H1 (cell line): ENCODE data around the gene ITPR1. TPM values are rescaled to one million over a fixed set of nuclear protein-coding genes. Genes with fewer than 3 reads are reported as not detected.

Source experiments
- CTCF ChIA-PET: fragments of 300-600 bp; sonication (Branson Sonifier 250); formaldehyde crosslinking; loops from one replicate; lab custom pipeline; 2021; ENCODE audit not compliant: partially characterized antibody; lab: Charles Lee
- POLR2A ChIA-PET: fragments of 300-600 bp; sonication (Branson Sonifier 250); formaldehyde crosslinking; loops from one replicate; lab custom pipeline; 2021; ENCODE audit warnings: inconsistent platforms; ENCODE audit not compliant: partially characterized antibody; lab: Charles Lee
- DNase-seq, 2 experiments: peaks; one replicate each; pipeline versions ENCODE4 v3.0.0 to v3.0.0-alpha.2; 2010 to 2022; ENCODE audit warnings: low spot score in 2 of 2, low read depth in 1 of 2, mixed read lengths in 1 of 2
- FAIRE-seq: peaks from 2 replicates; lab custom pipeline; 2011; peaks lifted over from hg19 to GRCh38; lab: Jason Lieb, UNC
- H2AFZ ChIP-seq: 2 replicates; pipeline ENCODE4 v1.8.1; 2012; ENCODE audit warnings: low read length, inconsistent platforms
- H2AK5ac ChIP-seq: 2 replicates; pipeline ENCODE4 v1.6.1; 2013; ENCODE audit warnings: low read depth, low read length
- H2BK120ac ChIP-seq: replicated peaks from 2 replicates; pipeline ENCODE3; 2013; ENCODE audit warnings: low read depth, low read length, inconsistent platforms
- H2BK12ac ChIP-seq: 2 replicates; pipeline ENCODE4 v1.6.1; 2013; ENCODE audit warnings: low read depth, low read length
- H2BK15ac ChIP-seq: 2 replicates; pipeline ENCODE4 v1.6.1; 2013; ENCODE audit warnings: low read length
- H2BK20ac ChIP-seq: 2 replicates; pipeline ENCODE4 v1.6.1; 2013; ENCODE audit warnings: low read length
- H2BK5ac ChIP-seq: 2 replicates; pipeline ENCODE4 v1.6.1; 2013; ENCODE audit warnings: low read depth, low read length
- H3K14ac ChIP-seq: 2 replicates; pipeline ENCODE4 v1.6.1; 2013; ENCODE audit warnings: inconsistent platforms; ENCODE audit not compliant: insufficient read length
- H3K18ac ChIP-seq: 2 replicates; pipeline ENCODE4 v1.6.1; 2013; ENCODE audit warnings: low read length; ENCODE audit errors: extremely low read depth
- H3K23ac ChIP-seq: 2 replicates; pipeline ENCODE4 v1.6.1; 2013; ENCODE audit warnings: inconsistent platforms; ENCODE audit not compliant: insufficient read length
- H3K23me2 ChIP-seq: 2 replicates; pipeline ENCODE4 v1.6.1; 2013; ENCODE audit warnings: low read depth, low read length
- H3K27ac ChIP-seq: 2 replicates; pipeline ENCODE4 v1.6.1; 2011; ENCODE audit warnings: low read depth, low read length, inconsistent platforms
- H3K27me3 ChIP-seq, 4 experiments: replicated peaks in 1 of 4; 1 replicate in 1 of 4; 2 replicates in 3 of 4; pipeline versions ENCODE4 v1.6.1 to v1.8.1; 2011 to 2013; ENCODE audit warnings: low read length in 3 of 4, mild to moderate bottlenecking in 3 of 4, inconsistent platforms in 2 of 4, mixed read lengths in 2 of 4, moderate library complexity in 1 of 4; ENCODE audit not compliant: control insufficient read depth in 3 of 4, insufficient read depth in 3 of 4; ENCODE audit errors: extremely low read depth in 1 of 4
- H3K36me3 ChIP-seq, 4 experiments: 2 replicates each; pipeline versions ENCODE4 v1.6.1 to v1.8.1; 2011 to 2013; ENCODE audit warnings: mild to moderate bottlenecking in 4 of 4, low read length in 3 of 4, moderate library complexity in 2 of 4, control low read depth in 1 of 4, inconsistent platforms in 1 of 4; ENCODE audit not compliant: insufficient read depth in 4 of 4, control insufficient read depth in 2 of 4
- H3K4ac ChIP-seq: replicated peaks from 2 replicates; pipeline ENCODE3; 2013; ENCODE audit warnings: low read length, low read depth, mixed read lengths, inconsistent platforms; ENCODE audit not compliant: insufficient read length
- H3K4me1 ChIP-seq, 4 experiments: replicated peaks in 1 of 4; 1 replicate in 1 of 4; 2 replicates in 3 of 4; pipeline versions ENCODE4 v1.6.1 to v1.8.1; 2011 to 2013; ENCODE audit warnings: low read length in 3 of 4, inconsistent platforms in 2 of 4, mixed read lengths in 1 of 4; ENCODE audit not compliant: insufficient read depth in 4 of 4, control insufficient read depth in 3 of 4
- H3K4me2 ChIP-seq, 2 experiments: 2 replicates each; pipeline versions ENCODE4 v1.6.1 to v1.8.1; 2011 to 2013; ENCODE audit warnings: low read depth in 2 of 2, low read length in 2 of 2, control low read depth in 1 of 2, inconsistent platforms in 1 of 2, mild to moderate bottlenecking in 1 of 2; ENCODE audit not compliant: insufficient read depth in 1 of 2
- H3K4me3 ChIP-seq, 4 experiments: fragments of 200-600, 300-600 bp in 1 of 4; sonication (generic), shearing (Covaris generic), sonication (Bioruptor Twin) in 1 of 4; 2 replicates each; pipeline versions ENCODE4 v1.5.1 to v1.8.1; 2011 to 2016; ENCODE audit warnings: low read length in 4 of 4, low read depth in 3 of 4, control low read depth in 2 of 4, inconsistent platforms in 2 of 4, mild to moderate bottlenecking in 2 of 4, mixed read lengths in 1 of 4, moderate library complexity in 1 of 4; ENCODE audit not compliant: insufficient read depth in 2 of 4; ENCODE audit errors: extremely low read depth in 1 of 4
- H3K56ac ChIP-seq: replicated peaks from 2 replicates; pipeline ENCODE3; 2013; ENCODE audit warnings: low read depth, mild to moderate bottlenecking, mixed read lengths, low read length, inconsistent platforms; ENCODE audit not compliant: insufficient read length
- H3K79me1 ChIP-seq: 2 replicates; pipeline ENCODE4 v1.6.1; 2013; ENCODE audit warnings: low read depth, low read length, control low read depth
- H3K79me2 ChIP-seq, 2 experiments: 2 replicates each; pipeline versions ENCODE4 v1.6.1 to v1.8.1; 2012 to 2013; ENCODE audit warnings: low read length in 2 of 2, mild to moderate bottlenecking in 2 of 2, inconsistent platforms in 1 of 2; ENCODE audit not compliant: insufficient read depth in 2 of 2, control insufficient read depth in 1 of 2
- H3K9ac ChIP-seq, 4 experiments: replicated peaks in 1 of 4; 1 replicate in 1 of 4; 2 replicates in 3 of 4; pipeline versions ENCODE4 v1.6.1 to v1.8.1; 2011 to 2013; ENCODE audit warnings: low read depth in 3 of 4, low read length in 3 of 4, control low read depth in 2 of 4, mild to moderate bottlenecking in 2 of 4, moderate library complexity in 2 of 4, inconsistent platforms in 1 of 4; ENCODE audit errors: extremely low read depth in 1 of 4
- H3K9me3 ChIP-seq, 2 experiments: 2 replicates each; pipeline versions ENCODE4 v1.6.1 to v1.8.1; 2012 to 2013; ENCODE audit warnings: mild to moderate bottlenecking in 2 of 2, moderate library complexity in 2 of 2, control low read depth in 1 of 2, inconsistent platforms in 1 of 2, low read depth in 1 of 2, low read length in 1 of 2, mixed read lengths in 1 of 2; ENCODE audit not compliant: insufficient read depth in 2 of 2
- H4K20me1 ChIP-seq, 2 experiments: replicated peaks in 1 of 2; 2 replicates each; pipeline versions ENCODE3 to v1.8.1; 2011 to 2013; ENCODE audit warnings: inconsistent platforms in 2 of 2, low read length in 2 of 2, mild to moderate bottlenecking in 1 of 2; ENCODE audit not compliant: insufficient read depth in 2 of 2, control insufficient read depth in 1 of 2
- H4K5ac ChIP-seq: 2 replicates; pipeline ENCODE4 v1.6.1; 2013; ENCODE audit warnings: low read length, low read depth, mixed read lengths, inconsistent platforms; ENCODE audit not compliant: insufficient read length
- H4K8ac ChIP-seq: 2 replicates; pipeline ENCODE4 v1.8.0; 2013; ENCODE audit warnings: mild to moderate bottlenecking, moderate library complexity, low read length, inconsistent platforms; ENCODE audit not compliant: insufficient read depth; ENCODE audit errors: extremely low read depth
- H4K91ac ChIP-seq: replicated peaks from 2 replicates; pipeline ENCODE3; 2013; ENCODE audit warnings: low read length, mixed read lengths, inconsistent platforms; ENCODE audit not compliant: insufficient read length
- E2F6 ChIP-seq: IDR thresholded peaks from 2 replicates; pipeline ENCODE4 v1.6.1; 2012; ENCODE audit warnings: inconsistent platforms
- SP2 ChIP-seq: IDR thresholded peaks from 2 replicates; pipeline ENCODE4 v1.6.1; 2012; ENCODE audit warnings: mild to moderate bottlenecking, low read length, inconsistent platforms
- SP4 ChIP-seq: IDR thresholded peaks from 2 replicates; pipeline ENCODE4 v1.6.1; 2012; ENCODE audit warnings: low read length, inconsistent platforms
- WGBS, 2 experiments: shearing (Covaris generic) in 1 of 2; methylation state at CpG; one replicate each; pipeline versions ENCODE4 v1.1.6 to v1.1.7; 2013 to 2015; ENCODE audit warnings: low lambda C conversion rate in 2 of 2, mixed read lengths in 2 of 2, inconsistent platforms in 1 of 2, low coverage in 1 of 2, missing lambda C conversion rate in 1 of 2; ENCODE audit not compliant: insufficient replicate concordance in 2 of 2, insufficient coverage in 1 of 2, insufficient read length in 1 of 2; ENCODE audit errors: extremely low coverage in 1 of 2, missing lambda C conversion rate in 1 of 2; 5-methylcytosine and 5-hydroxymethylcytosine counted together
- polyA plus RNA-seq, 7 experiments: library from polyadenylated mRNA; depleted of rRNA in 3 of 7; stranded (reverse) in 5 of 7; unstranded in 2 of 7; fragments of >200 nt in 5 of 7; fragments of 200-250 nt in 2 of 7; gene quantifications; 1 replicate in 5 of 7; 2 replicates in 1 of 7; 4 replicates in 1 of 7; pipeline versions ENCODE4 v1.2.1 to v1.2.3, GENCODE V29; 2011 to 2013; ENCODE audit warnings: missing spikeins in 2 of 7, mixed read lengths in 2 of 7
- total RNA-seq: library from RNA; stranded (reverse); fragmentation: NEBNext Ultra II Directional; extraction: Animal tissue kit (Norgen Biotek cat#: 25700); gene quantifications from 2 replicates; pipeline ENCODE4 v1.2.1, GENCODE V29; 2021

The ITPR1 gene
- total and polyA plus RNA-seq, 2 of the 8 experiments (the other 6 are each of a cell fraction or from before 2014, with no cell fraction given), result 2.5 to 16.3 TPM

GRCh38 chr3:4581498-4581897 lies 88.3 kb downstream of the ITPR1 start:
- Histone ChIP-seq H3K9me3 (no peaks in the 10 kb centered on the region), H3K23me2 (no peaks in the 10 kb centered on the region), H3K27me3 (no peaks in the 10 kb centered on the region), H3K79me2 (no peaks in the 10 kb centered on the region), H2AFZ (no peak overlapping the region), H3K9ac (no peak overlapping the region), H2AK5ac (no peak overlapping the region), H4K5ac (no peak overlapping the region), H2BK120ac (no peak overlapping the region), H3K4me3 (no peak overlapping the region), H3K14ac (no peak overlapping the region), H3K23ac (no peak overlapping the region), H3K4ac (no peak overlapping the region), H3K4me1 (peaks cover 0 to 5% (median 0%) of the 10 kb centered on the region in 4 experiments; a peak in 2 of 7 replicates), H2BK15ac (no peak overlapping the region), H4K20me1 (no peaks in the 10 kb centered on the region), H3K36me3 (no peaks in the 10 kb centered on the region), H3K18ac (no peak overlapping the region), H4K8ac (no peak overlapping the region), H3K4me2 (no peak overlapping the region), H2BK20ac (no peak overlapping the region), H3K56ac (no peak overlapping the region), H4K91ac (no peak overlapping the region), H2BK5ac (no peak overlapping the region), H3K27ac (no peak overlapping the region), H3K79me1 (no peaks in the 10 kb centered on the region), H2BK12ac (no peak overlapping the region)
- DNase-seq, result no peak
- WGBS, 2 experiments, result 87% methylated on average over 2 of the region's 2 CpGs; no CpG with 5 or more reads in 1 of the 2 experiments
- POLR2A ChIA-PET, result interaction anchor here (1.2 kb wide), 1 partner anchor 88 kb away, joined by 4 read pairs; the partner anchor contains the start of gene ITPR1
- CTCF ChIA-PET, result interaction anchor here (1.0 to 2.2 kb wide), 3 partner anchors 8 to 21 kb away, joined by 3 to 7 read pairs (median 4); no protein-coding TSS in a partner anchor
- FAIRE-seq, result no peak
- no peak for TF ChIP-seq E2F6
- no peak for TF ChIP-seq SP4
- TF ChIP-seq SP2, result no peak
